ENCODE results near the gene TNS1.

DNA sequence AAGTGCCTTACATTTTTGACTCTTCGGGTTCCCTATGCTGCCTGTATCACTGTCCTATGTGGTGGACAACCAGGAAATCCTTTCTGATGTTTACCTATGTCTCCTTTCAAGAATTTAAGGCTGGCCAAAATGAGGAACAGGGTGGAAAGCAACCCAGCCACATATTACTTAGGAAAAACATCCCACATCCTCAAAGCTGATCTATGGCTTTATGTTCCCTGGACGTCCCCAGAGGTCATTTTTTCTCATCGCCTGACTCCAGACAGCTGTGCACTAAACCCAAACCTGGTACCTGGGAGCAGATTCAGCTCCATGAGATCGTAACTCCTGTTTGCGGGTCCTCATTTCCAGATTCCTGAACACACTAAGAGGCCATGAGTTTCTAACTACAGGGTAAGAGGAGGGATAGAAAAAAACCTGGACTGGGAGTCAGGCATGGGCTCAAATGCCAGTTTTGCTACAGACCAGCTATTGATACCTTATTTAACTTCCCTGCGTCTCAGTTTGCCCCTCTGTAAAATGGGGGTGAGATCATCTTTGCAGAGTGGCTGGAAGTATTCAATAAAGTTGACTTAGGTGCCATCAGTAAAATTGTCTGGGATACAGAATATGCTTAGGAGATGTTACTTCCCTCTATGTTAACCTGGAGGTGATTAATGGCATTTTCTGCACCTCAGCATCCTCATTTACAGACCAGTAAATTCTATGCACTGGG is 70.8 kb downstream of the TNS1 start:
- TF ChIP-seq EZH2phosphoT487 (IDR thresholded peaks at IDR 0.05; ENCODE audit: insufficient read depth, low read depth), result no peak
- TF ChIP-seq EZH2 (IDR thresholded peaks at IDR 0.05; ENCODE audit: insufficient read depth, poor library complexity, severe bottlenecking), result no peak

Measured in GM23248 (cell line).